CD4-positive, alpha-beta T cell treated with Interleukin-4 for 1 hour (primary cell): ENCODE data around the gene NEURL2.
A peak's percentile ranks its signal among the peaks of the same experiment; 100 is the strongest.
"Not testable (repeated sequence)": the region's sequence is repeated elsewhere in the genome, so short reads cannot be mapped to it uniquely, and the experiment has no call there.

Source experiments
- DNase-seq, 2 donors: peaks; one replicate each; pipeline ENCODE4 v3.0.0-alpha.2; 2020 to 2022

The NEURL2 gene

GRCh38 chr20:45897692-45898091, 6.7 kb upstream of the NEURL2 start:
- DNase-seq, result no peak

GRCh38 chr20:45897289-45897688, 6.3 kb upstream of the NEURL2 start:
- no peak for DNase-seq

- no peak for DNase-seq
These were observed 5.7 kb upstream of the NEURL2 start for GRCh38 chr20:45896641-45897161.

GRCh38 chr20:45894797-45895196, 3.8 kb upstream of the NEURL2 start:
- no peak for DNase-seq

- DNase-seq, result no peak
These were observed 2.8 kb upstream of the NEURL2 start for GRCh38 chr20:45893831-45894230.

- DNase-seq, result no peak
These were observed 2.0 kb upstream of the NEURL2 start for GRCh38 chr20:45892828-45893500.

GRCh38 chr20:45892049-45892825, 1.2 kb upstream of the NEURL2 start:
- DNase-seq, result no peak

GRCh38 chr20:45890077-45890984, 677 bp downstream of the NEURL2 start:
- peak; percentile 47 to 64 for DNase-seq

- no peak for DNase-seq
These were observed 2.3 kb downstream of the NEURL2 start for GRCh38 chr20:45888681-45889080.

- DNase-seq, result no peak
These were observed 3.7 kb downstream of the NEURL2 start, which contains the start of gene SPATA25 for GRCh38 chr20:45887346-45887715. Gene SPATA25, minus strand, starts transcription at chr20:45887622. Its CDS starts 32 bp downstream, at chr20:45887590.

GRCh38 chr20:45886590-45887345, 4.2 kb downstream of the NEURL2 start:
- no peak for DNase-seq

GRCh38 chr20:45883100-45883469, 7.9 kb downstream of the NEURL2 start:
- no peak for DNase-seq

GRCh38 chr20:45882469-45883099, 8.4 kb downstream of the NEURL2 start:
- no peak for DNase-seq

- peak; percentile 98 to 99 for DNase-seq
These were observed 9.8 kb downstream of the NEURL2 start, which contains the start of gene ZSWIM1 for GRCh38 chr20:45880988-45881788. Gene ZSWIM1, plus strand, starts transcription at chr20:45881227. Its CDS starts 1,366 bp downstream, at chr20:45882593.

- DNase-seq, result no peak
These were observed 12.8 kb downstream of the NEURL2 start for GRCh38 chr20:45878076-45878761.

- no peak for DNase-seq
These were observed 16.4 kb downstream of the NEURL2 start for GRCh38 chr20:45874576-45874975.

- DNase-seq, result not testable (repeated sequence)
These were observed 16.9 kb downstream of the NEURL2 start for GRCh38 chr20:45874104-45874481.

GRCh38 chr20:45873409-45874103, 17.5 kb downstream of the NEURL2 start:
- DNase-seq, result no peak

- no peak for DNase-seq
These were observed 18.4 kb downstream of the NEURL2 start for GRCh38 chr20:45872626-45873025.

GRCh38 chr20:45867819-45868176, 23.2 kb downstream of the NEURL2 start:
- DNase-seq, result no peak
